WTC11 (cell line): ENCODE data around the gene TAF3. TPM values are rescaled to one million over a fixed set of nuclear protein-coding genes. Genes with fewer than 3 reads are reported as not detected.

Experiments
- ATAC-seq: fragments of 200-7000 bp; cut with Tn5 transposase; 2 replicates; pipeline ENCODE4 v1.10.0; 2021; ENCODE audit warnings: mild to moderate bottlenecking, moderate library complexity
- CTCF ChIA-PET: fragments of 300-600 bp; sonication (Branson Sonifier 250); formaldehyde crosslinking; loops from one replicate; lab custom pipeline; 2021; ENCODE audit warnings: antibody characterized with exemption; lab: Charles Lee
- POLR2A ChIA-PET: fragments of 350-600 bp; sonication (Branson Sonifier 250); formaldehyde crosslinking; loops from one replicate; lab custom pipeline; 2021; ENCODE audit warnings: antibody characterized with exemption; lab: Charles Lee
- DNase-seq: peaks from one replicate; pipeline ENCODE4 v3.0.0; 2021; ENCODE audit warnings: low spot score
- H3K27ac Mint-ChIP-seq: 2 replicates; pipeline ENCODE4 v1.8.0; 2021; ENCODE audit warnings: mixed read lengths
- H3K27me3 Mint-ChIP-seq: 2 replicates; pipeline ENCODE4 v1.8.0; 2021; ENCODE audit warnings: low read depth, mild to moderate bottlenecking, moderate library complexity, mixed read lengths
- H3K36me3 Mint-ChIP-seq: 2 replicates; pipeline ENCODE4 v1.8.0; 2021; ENCODE audit warnings: mixed read lengths
- H3K4me1 Mint-ChIP-seq: 2 replicates; pipeline ENCODE4 v1.8.0; 2022; ENCODE audit warnings: mixed read lengths
- H3K4me3 Mint-ChIP-seq: 2 replicates; pipeline ENCODE4 v1.8.0; 2021; ENCODE audit warnings: mild to moderate bottlenecking, moderate library complexity, mixed read lengths
- H3K9me3 Mint-ChIP-seq: 2 replicates; pipeline ENCODE4 v1.8.0; 2021; ENCODE audit warnings: mixed read lengths
- AFF4 ChIP-seq: sonication (generic); formaldehyde crosslinking; IDR thresholded peaks from 2 replicates; pipeline ENCODE4 v1.8.1; 2023; ENCODE audit warnings: mild to moderate bottlenecking, missing genetic modification reagents, borderline replicate concordance
- EMX1 ChIP-seq: fragments of 250-450 bp; sonication (Bioruptor Pico); IDR thresholded peaks from 2 replicates; pipeline ENCODE4 v1.8.0; 2021; ENCODE audit warnings: mild to moderate bottlenecking
- ESRRA ChIP-seq: sonication (generic); formaldehyde crosslinking; IDR thresholded peaks from 2 replicates; pipeline ENCODE4 v1.8.1; 2022; ENCODE audit warnings: mild to moderate bottlenecking, missing genetic modification reagents, borderline replicate concordance
- ETV6 ChIP-seq: sonication (generic); formaldehyde crosslinking; IDR thresholded peaks from 2 replicates; pipeline ENCODE4 v1.8.1; 2022; ENCODE audit warnings: mild to moderate bottlenecking, missing genetic modification reagents
- FOXJ3 ChIP-seq: sonication (generic); formaldehyde crosslinking; IDR thresholded peaks from 2 replicates; pipeline ENCODE4 v1.9.0; 2021; ENCODE audit warnings: missing genetic modification reagents, mild to moderate bottlenecking, borderline replicate concordance
- FOXP4 ChIP-seq: sonication (generic); formaldehyde crosslinking; IDR thresholded peaks from 2 replicates; pipeline ENCODE4 v1.8.0; 2022; ENCODE audit warnings: mild to moderate bottlenecking, missing genetic modification reagents
- GRHL2 ChIP-seq: fragments of 250-450 bp; sonication (Bioruptor Pico); IDR thresholded peaks from 2 replicates; pipeline ENCODE4 v1.8.0; 2022; ENCODE audit warnings: mild to moderate bottlenecking, moderate library complexity; ENCODE audit not compliant: insufficient replicate concordance, severe bottlenecking
- HMGA2 ChIP-seq: fragments of 250-450 bp; sonication (Bioruptor Pico); IDR thresholded peaks from 2 replicates; pipeline ENCODE4 v1.4.0; 2021; ENCODE audit warnings: mild to moderate bottlenecking, moderate library complexity
- IRF2 ChIP-seq: sonication (generic); formaldehyde crosslinking; IDR thresholded peaks from 2 replicates; pipeline ENCODE4 v1.8.0; 2022; ENCODE audit warnings: low read depth, missing genetic modification reagents, borderline replicate concordance
- JAZF1 ChIP-seq: fragments of 250-450 bp; sonication (Bioruptor Pico); IDR thresholded peaks from 2 replicates; pipeline ENCODE4 v1.9.0; 2021; ENCODE audit warnings: moderate library complexity, mild to moderate bottlenecking, inconsistent platforms
- MXD4 ChIP-seq: fragments of 250-450 bp; sonication (Bioruptor Pico); IDR thresholded peaks from 2 replicates; pipeline ENCODE4 v1.8.0; 2021; ENCODE audit warnings: mild to moderate bottlenecking, moderate library complexity, borderline replicate concordance
- NR3C1 ChIP-seq: sonication (generic); formaldehyde crosslinking; conservative IDR thresholded peaks from 2 replicates; pipeline ENCODE4 v1.8.1; 2023; ENCODE audit warnings: low read depth, mild to moderate bottlenecking, missing genetic modification reagents
- PRRX2 ChIP-seq: fragments of 250-450 bp; sonication (Bioruptor Pico); IDR thresholded peaks from 2 replicates; pipeline ENCODE4 v1.8.0; 2021; ENCODE audit warnings: mild to moderate bottlenecking
- RELA ChIP-seq: sonication (generic); formaldehyde crosslinking; IDR thresholded peaks from 2 replicates; pipeline ENCODE4 v1.8.1; 2022; ENCODE audit warnings: missing genetic modification reagents, mild to moderate bottlenecking, borderline replicate concordance
- RORB ChIP-seq: fragments of 250-450 bp; sonication (Bioruptor Pico); IDR thresholded peaks from 2 replicates; pipeline ENCODE4 v1.9.0; 2021; ENCODE audit warnings: mild to moderate bottlenecking
- SMAD4 ChIP-seq: sonication (generic); formaldehyde crosslinking; IDR thresholded peaks from 2 replicates; pipeline ENCODE4 v1.8.0; 2022; ENCODE audit warnings: mild to moderate bottlenecking, missing genetic modification reagents
- TCF7 ChIP-seq: sonication (generic); formaldehyde crosslinking; IDR thresholded peaks from 2 replicates; pipeline ENCODE4 v1.8.0; 2022; ENCODE audit warnings: mild to moderate bottlenecking, low read depth, missing genetic modification reagents, moderate library complexity
- TP53 ChIP-seq: sonication (generic); formaldehyde crosslinking; IDR thresholded peaks from 2 replicates; pipeline ENCODE4 v1.8.1; 2023; ENCODE audit warnings: mild to moderate bottlenecking, missing genetic modification reagents
- ZNF263 ChIP-seq: sonication (generic); formaldehyde crosslinking; IDR thresholded peaks from 2 replicates; pipeline ENCODE4 v1.8.1; 2022; ENCODE audit warnings: low read depth, mild to moderate bottlenecking, moderate library complexity, missing genetic modification reagents
- total RNA-seq: library from RNA; stranded (reverse); gene quantifications from 3 replicates; pipeline ENCODE4 v1.2.3, GENCODE V29; 2021
- TF ChIP-seq, protein P1 (sequence below): sonication (generic); formaldehyde crosslinking; IDR thresholded peaks from 2 replicates; pipeline ENCODE4 v1.8.1; 2023; ENCODE audit warnings: mild to moderate bottlenecking, missing genetic modification reagents, moderate library complexity
- TF ChIP-seq, protein P2 (sequence below): sonication (generic); formaldehyde crosslinking; IDR thresholded peaks from 2 replicates; pipeline ENCODE4 v1.8.1; 2022; ENCODE audit warnings: missing genetic modification reagents, borderline replicate concordance

The TAF3 gene
- total RNA-seq, 1 experiment from 2014 or later, result 8.9 TPM

DNA sequence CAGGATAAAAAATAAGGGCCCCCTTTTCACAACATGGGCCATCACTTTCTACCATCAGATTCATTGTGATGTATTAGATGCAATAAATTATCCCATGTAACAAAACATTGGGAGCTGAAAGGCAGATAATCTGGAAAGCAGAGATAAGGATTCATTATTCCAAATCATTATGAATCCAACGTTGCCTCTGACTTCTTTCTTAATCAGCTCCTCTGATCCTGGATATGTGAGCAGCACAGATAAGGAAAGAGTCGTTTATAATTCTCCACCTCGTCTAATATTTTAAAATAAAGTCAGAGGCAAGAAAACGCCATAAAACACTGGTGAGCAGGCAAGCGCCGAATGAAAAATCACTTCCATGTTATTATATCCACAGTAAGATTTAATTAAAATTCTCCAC is 222.3 kb downstream of the TAF3 start:
- Mint-ChIP-seq H3K27ac (no peak overlapping the region), H3K27me3 (peaks cover 100% of the 10 kb centered on the region), H3K4me3 (no peak overlapping the region), H3K9me3 (no peaks in the 10 kb centered on the region), H3K4me1 (peaks cover 65% of the 10 kb centered on the region), H3K36me3 (peaks cover 2% of the 10 kb centered on the region; the same call in 1 of the 2 replicates)
- ChIA-PET POLR2A (no interaction called here), CTCF (interaction anchor here (0.5 kb wide), 1 partner anchor 168 kb away, joined by 3 read pairs; no protein-coding TSS in a partner anchor)
- TF ChIP-seq ZNF263 (no peak), NR3C1 (CRISPR knock-in tag) (no peak), FOXP4 (CRISPR knock-in tag) (no peak), PRRX2 (CRISPR knock-in tag) (no peak), AFF4 (CRISPR knock-in tag) (no peak), SMAD4 (CRISPR knock-in tag) (no peak), FOXJ3 (CRISPR knock-in tag) (no peak), TCF7 (CRISPR knock-in tag) (no peak), JAZF1 (CRISPR knock-in tag) (no peak), RELA (CRISPR knock-in tag) (no peak)
- no peak for ATAC-seq
- no peak for DNase-seq

- no peak for DNase-seq
- H3K27ac Mint-ChIP-seq, result no peak overlapping the region
- TF ChIP-seq EMX1 (CRISPR knock-in tag) (no peak), SMAD4 (CRISPR knock-in tag) (no peak), GRHL2 (CRISPR knock-in tag) (no peak)
- TF ChIP-seq, all 79 proteins: peak for 0
- Mint-ChIP-seq H3K4me3 (peak overlapping the region; percentile 16; the same call in 1 of the 2 replicates), H3K36me3 (peaks cover 2% of the 10 kb centered on the region; the same call in 1 of the 2 replicates), H3K9me3 (no peaks in the 10 kb centered on the region), H3K4me1 (peaks cover 70% of the 10 kb centered on the region), H3K27me3 (peaks cover 100% of the 10 kb centered on the region)
- ChIA-PET CTCF (interaction anchor here (0.7 kb wide), 1 partner anchor 169 kb away, joined by 3 read pairs; no protein-coding TSS in a partner anchor), POLR2A (no interaction called here)
- no peak for ATAC-seq
Measured at GRCh38 chr10:8041284-8041991, 223.1 kb downstream of the TAF3 start.

DNA sequence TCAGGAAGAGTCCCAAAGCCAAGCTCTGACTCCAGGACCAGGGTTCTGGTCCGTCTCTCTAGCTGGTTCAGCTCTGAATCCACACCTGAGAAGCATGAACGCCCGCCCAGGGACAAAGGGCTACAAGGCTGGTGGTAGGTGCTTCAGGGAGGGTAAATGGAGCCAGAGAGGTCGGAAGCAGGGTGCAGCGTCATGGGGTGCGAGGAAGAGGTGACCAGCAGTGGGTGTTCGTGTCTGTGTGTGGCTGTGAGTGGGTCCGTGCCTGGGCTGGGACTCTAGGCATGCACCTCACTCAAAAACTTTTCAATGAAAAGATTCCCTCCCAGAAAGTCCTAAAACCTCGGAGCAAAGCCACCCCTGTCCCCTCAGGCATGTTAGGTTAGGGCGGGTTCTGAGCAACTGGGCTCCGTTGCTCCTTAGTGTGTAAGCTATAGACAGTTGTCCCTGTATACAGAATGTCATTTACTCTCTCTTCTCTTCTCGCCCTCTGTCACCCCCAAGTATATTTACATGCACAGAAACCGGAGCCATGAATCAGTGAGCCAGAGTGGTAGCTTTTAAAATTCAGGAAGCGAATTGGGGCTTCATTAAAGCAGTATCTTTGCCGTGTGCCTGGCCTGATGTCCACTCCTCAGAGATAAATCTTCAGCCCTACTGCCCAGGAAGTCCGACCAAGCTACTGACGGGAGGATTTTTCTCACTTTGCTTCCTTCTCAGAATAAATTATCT is 223.9 kb downstream of the TAF3 start:
- Mint-ChIP-seq H3K4me3 (peak overlapping the region; percentile 52), H3K27me3 (peaks cover 100% of the 10 kb centered on the region), H3K36me3 (peaks cover 2% of the 10 kb centered on the region; the same call in 1 of the 2 replicates), H3K27ac (no peak overlapping the region), H3K4me1 (peaks cover 75% of the 10 kb centered on the region), H3K9me3 (no peaks in the 10 kb centered on the region)
- no peak for DNase-seq
- no peak for ATAC-seq
- POLR2A ChIA-PET, result no interaction called here
- CTCF ChIA-PET, result interaction anchor here (0.7 to 0.8 kb wide), 2 partner anchors 170 kb away, joined by 3 to 4 read pairs; no protein-coding TSS in a partner anchor
- TF ChIP-seq RORB (CRISPR knock-in tag), result no peak
- TF ChIP-seq MXD4, result no peak
- TF ChIP-seq ESRRA, result no peak
- TF ChIP-seq, protein P1, sequence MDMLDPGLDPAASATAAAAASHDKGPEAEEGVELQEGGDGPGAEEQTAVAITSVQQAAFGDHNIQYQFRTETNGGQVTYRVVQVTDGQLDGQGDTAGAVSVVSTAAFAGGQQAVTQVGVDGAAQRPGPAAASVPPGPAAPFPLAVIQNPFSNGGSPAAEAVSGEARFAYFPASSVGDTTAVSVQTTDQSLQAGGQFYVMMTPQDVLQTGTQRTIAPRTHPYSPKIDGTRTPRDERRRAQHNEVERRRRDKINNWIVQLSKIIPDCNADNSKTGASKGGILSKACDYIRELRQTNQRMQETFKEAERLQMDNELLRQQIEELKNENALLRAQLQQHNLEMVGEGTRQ (CRISPR knock-in tag), result no peak
- no peak for TF ChIP-seq SMAD4 (CRISPR knock-in tag)
- no peak for TF ChIP-seq TP53 (CRISPR knock-in tag)
- no peak for TF ChIP-seq ETV6 (CRISPR knock-in tag)
- no peak for TF ChIP-seq HMGA2 (CRISPR knock-in tag)
- TF ChIP-seq, protein P2, sequence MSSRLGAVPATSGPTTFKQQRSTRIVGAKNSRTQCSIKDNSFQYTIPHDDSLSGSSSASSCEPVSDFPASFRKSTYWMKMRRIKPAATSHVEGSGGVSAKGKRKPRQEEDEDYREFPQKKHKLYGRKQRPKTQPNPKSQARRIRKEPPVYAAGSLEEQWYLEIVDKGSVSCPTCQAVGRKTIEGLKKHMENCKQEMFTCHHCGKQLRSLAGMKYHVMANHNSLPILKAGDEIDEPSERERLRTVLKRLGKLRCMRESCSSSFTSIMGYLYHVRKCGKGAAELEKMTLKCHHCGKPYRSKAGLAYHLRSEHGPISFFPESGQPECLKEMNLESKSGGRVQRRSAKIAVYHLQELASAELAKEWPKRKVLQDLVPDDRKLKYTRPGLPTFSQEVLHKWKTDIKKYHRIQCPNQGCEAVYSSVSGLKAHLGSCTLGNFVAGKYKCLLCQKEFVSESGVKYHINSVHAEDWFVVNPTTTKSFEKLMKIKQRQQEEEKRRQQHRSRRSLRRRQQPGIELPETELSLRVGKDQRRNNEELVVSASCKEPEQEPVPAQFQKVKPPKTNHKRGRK (CRISPR knock-in tag), result no peak
- no peak for TF ChIP-seq IRF2 (CRISPR knock-in tag)
